Skin epidermis (tissue), 12 donors: Measurements from ENCODE around the gene EXOC3.
"Not testable (repeated sequence)": the region's sequence is repeated elsewhere in the genome, so short reads cannot be mapped to it uniquely, and the experiment has no call there.

Experiments used
- H3K27ac ChIP-seq, 21 experiments: fragments of 200-600 bp; sonication (generic) in 11 of 21; one replicate each; pipeline ENCODE4 v1.5.0; 2020; ENCODE audit warnings: mild to moderate bottlenecking in 3 of 21, inconsistent platforms in 2 of 21, moderate library complexity in 2 of 21
- H3K4me3 ChIP-seq, 7 experiments: fragments of 200-600 bp; sonication (generic) in 2 of 7; one replicate each; pipeline ENCODE4 v1.5.0; 2020; ENCODE audit warnings: inconsistent platforms in 2 of 7, mild to moderate bottlenecking in 2 of 7, moderate library complexity in 1 of 7

EXOC3 gene

DNA sequence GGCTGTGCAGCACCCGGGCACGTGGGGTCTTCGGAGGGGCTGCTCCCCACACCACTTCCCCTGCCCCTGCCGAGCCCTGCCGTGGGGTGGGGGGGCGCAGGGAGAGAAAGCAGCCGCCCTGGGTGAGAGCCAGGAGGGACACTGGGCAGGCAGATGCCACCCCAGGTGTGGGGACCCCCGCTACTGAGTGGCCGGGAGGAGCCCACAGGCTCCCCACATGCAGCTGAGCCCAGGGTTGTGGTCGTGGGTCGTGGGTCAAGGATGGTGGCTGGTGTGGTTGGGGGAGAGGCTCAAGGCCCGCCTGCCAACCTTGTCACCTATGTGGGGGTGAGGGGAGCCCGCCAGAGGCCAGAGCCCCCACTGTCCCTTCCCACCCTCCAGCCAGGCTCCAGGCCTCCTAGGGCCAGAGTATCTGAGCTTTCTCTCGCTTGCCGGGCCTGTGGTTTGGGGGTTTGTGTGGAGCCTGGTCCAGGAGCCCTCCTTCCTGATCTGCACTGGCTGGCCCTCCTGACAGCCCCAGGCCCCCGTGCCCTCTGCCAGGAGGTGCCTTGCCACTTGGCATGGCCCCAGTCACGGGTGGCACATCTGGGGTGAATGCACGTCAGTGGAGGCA lies 35.5 kb downstream of the EXOC3 start:
- Histone ChIP-seq H3K4me3 (no peak overlapping the region), H3K27ac (no peak overlapping the region)

GRCh38 chr5:478982-479535 lies 36.1 kb downstream of the EXOC3 start:
- Histone ChIP-seq H3K4me3 (no peak overlapping the region), H3K27ac (no peak overlapping the region)

DNA sequence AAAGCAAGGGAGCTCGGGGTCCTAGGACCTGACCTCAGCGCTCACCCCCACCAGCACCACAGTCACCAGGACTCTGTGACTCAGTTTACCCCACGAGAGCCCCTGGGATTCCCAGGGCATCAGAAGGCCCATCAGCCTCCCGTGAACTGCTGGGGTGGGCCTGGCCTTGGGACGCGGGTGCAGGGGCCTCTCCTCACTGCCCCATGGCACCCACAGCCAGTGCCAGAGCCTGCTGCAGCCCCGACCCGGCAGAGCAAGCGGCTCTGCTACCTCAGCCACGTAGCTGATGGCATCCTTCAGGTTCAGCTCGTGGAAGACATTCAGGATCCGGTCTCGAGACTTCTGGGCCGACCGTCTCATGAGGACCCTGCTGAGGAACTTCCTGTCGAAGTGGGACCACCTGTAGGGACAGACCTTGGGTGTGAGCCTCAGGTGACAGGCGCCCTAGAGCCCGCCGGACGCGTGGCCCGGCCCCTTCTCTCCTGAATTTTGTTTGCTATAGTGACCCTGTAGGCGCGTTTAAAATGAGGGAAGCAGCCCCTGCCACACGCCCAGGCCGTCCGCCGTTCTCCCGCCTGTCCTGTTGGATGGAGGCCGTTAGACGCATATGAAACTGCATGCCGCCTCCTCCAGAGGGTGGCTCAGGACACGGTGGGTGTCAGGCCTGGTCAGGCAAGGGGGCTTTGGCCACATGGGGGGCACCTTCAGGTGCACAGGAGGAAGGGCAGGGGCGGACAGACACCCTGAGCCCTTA lies 36.8 kb downstream of the EXOC3 start:
- Histone ChIP-seq H3K27ac (no peak overlapping the region), H3K4me3 (no peak overlapping the region)

GRCh38 chr5:481347-481746 lies 38.4 kb downstream of the EXOC3 start:
- no peak overlapping the region for H3K4me3 ChIP-seq
- no peak overlapping the region for H3K27ac ChIP-seq

- Histone ChIP-seq H3K27ac (no peak overlapping the region), H3K4me3 (no peak overlapping the region)
These were observed 39.0 kb downstream of the EXOC3 start for GRCh38 chr5:482021-482420.

- no peak overlapping the region for H3K4me3 ChIP-seq
- no peak overlapping the region for H3K27ac ChIP-seq
These were observed 39.5 kb downstream of the EXOC3 start for GRCh38 chr5:482506-482905.

- no peak overlapping the region for H3K4me3 ChIP-seq
- no peak overlapping the region for H3K27ac ChIP-seq
These were observed 40.0 kb downstream of the EXOC3 start for GRCh38 chr5:483011-483410.

DNA sequence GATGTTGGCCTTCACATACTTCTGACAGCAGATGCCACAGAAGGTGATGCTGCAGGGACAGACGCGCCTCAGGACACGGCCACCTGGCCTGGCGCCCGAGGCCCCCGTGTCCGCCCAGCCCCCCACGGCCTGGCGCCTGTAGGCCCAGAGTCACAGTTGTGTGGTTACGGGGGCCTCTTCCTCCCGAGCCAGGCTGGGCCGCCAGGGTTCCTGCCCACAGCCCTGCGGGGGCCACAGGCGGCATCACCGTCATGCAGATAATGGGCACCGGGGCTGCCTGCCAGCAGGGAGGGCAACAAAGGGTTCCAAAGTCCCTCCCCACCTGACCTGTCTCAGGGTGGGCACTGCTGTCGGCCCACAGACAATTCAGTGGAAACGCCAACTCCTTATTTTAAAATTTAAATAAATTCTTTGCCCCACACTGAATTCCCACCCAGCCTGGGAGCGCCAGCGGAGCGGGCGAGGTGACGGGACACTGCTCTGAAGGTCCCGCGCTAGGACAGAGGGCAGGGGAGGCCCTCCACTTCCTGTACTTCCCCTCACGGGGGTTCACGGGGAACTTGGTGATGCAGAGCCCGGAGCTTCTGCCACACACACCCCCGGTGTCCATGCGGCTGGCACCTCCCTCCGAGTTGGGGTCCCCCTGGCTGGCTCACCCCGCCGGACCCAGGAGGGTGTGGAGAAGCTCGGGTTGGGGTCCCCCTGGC lies 40.6 kb downstream of the EXOC3 start:
- no peak overlapping the region for H3K4me3 ChIP-seq
- H3K27ac ChIP-seq = no peak overlapping the region

GRCh38 chr5:484556-484955 lies 41.6 kb downstream of the EXOC3 start:
- no peak overlapping the region for H3K27ac ChIP-seq
- no peak overlapping the region for H3K4me3 ChIP-seq

- Histone ChIP-seq H3K27ac (no peak overlapping the region), H3K4me3 (no peak overlapping the region)
These were observed 42.4 kb downstream of the EXOC3 start for GRCh38 chr5:485113-485945.

- H3K27ac ChIP-seq = no peak overlapping the region
- H3K4me3 ChIP-seq = no peak overlapping the region
These were observed 43.0 kb downstream of the EXOC3 start for GRCh38 chr5:485946-486491.

GRCh38 chr5:486597-486996 lies 43.6 kb downstream of the EXOC3 start:
- not testable (repeated sequence) for H3K27ac ChIP-seq, H3K4me3 ChIP-seq

DNA sequence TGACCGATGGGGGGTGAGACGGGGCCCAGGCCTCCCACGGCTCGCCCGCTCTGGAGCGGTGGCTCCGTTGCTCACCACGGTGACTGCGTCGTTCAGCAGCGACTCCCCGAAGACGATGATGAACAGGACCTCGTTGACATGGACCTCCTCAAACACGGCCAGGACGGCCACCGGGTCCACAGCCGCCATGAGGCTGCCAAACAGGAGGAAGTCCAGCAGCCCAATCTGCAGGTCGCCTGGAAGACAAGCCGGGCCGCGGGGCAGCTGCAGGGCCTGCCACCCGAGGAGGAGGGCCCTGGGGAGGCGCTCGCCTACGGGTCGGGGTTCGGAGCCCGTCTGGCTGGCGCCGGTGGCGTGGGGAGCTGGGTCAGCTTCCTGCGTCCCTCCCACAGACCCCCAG lies 45.3 kb downstream of the EXOC3 start:
- Histone ChIP-seq H3K4me3 (no peak overlapping the region), H3K27ac (no peak overlapping the region)

DNA sequence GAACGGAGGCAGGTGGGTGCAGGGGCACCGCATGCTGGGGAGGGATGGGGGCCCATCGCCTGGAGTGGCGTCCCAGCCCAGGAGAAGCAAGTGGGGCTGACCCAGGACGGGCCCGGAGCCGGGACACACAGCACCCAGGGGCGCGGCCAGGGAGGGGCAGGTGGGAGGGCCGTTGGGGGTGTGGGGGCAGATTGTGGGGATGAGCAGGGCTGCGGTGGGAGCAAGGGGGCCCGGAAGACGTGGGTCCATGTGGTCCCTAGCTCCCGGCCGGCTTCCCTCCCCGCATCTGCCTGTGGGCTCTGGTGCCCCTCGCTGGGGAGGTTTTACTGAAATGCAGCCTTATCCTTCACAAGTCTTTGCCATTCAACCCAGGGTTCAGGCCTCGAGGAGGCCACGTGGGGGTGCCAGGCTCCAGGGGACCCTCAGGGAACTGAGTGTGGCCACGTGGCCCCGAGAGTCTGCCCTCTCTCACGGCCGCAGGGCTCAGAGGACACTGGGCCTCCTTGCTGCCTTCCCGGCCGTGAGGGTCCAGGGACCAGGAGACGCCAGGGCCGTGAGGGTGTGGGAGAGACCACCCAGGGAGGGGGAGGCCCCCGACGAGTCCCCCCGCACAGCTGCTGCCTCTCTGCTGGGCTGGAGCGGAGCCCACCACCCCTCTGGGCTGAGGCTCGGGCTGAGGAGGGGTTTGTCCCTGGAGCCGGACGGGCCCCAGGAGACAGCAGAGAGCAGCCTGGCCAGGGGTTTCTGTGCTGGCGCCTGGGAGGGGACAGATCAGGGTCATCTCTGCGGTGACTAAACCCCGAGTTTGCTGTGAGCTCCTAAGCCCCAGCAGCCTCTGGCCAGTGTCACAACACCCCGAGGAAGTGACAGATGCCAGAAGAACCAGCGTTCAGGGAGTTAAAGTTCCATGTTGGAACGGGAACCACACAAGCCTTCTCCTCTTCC lies 46.0 kb downstream of the EXOC3 start:
- Histone ChIP-seq H3K27ac (no peak overlapping the region), H3K4me3 (no peak overlapping the region)

- no peak overlapping the region for H3K4me3 ChIP-seq
- H3K27ac ChIP-seq = no peak overlapping the region
These were observed 46.7 kb downstream of the EXOC3 start for GRCh38 chr5:489689-490080.

GRCh38 chr5:490116-491106 lies 47.4 kb downstream of the EXOC3 start:
- Histone ChIP-seq H3K4me3 (no peak overlapping the region), H3K27ac (no peak overlapping the region)

DNA sequence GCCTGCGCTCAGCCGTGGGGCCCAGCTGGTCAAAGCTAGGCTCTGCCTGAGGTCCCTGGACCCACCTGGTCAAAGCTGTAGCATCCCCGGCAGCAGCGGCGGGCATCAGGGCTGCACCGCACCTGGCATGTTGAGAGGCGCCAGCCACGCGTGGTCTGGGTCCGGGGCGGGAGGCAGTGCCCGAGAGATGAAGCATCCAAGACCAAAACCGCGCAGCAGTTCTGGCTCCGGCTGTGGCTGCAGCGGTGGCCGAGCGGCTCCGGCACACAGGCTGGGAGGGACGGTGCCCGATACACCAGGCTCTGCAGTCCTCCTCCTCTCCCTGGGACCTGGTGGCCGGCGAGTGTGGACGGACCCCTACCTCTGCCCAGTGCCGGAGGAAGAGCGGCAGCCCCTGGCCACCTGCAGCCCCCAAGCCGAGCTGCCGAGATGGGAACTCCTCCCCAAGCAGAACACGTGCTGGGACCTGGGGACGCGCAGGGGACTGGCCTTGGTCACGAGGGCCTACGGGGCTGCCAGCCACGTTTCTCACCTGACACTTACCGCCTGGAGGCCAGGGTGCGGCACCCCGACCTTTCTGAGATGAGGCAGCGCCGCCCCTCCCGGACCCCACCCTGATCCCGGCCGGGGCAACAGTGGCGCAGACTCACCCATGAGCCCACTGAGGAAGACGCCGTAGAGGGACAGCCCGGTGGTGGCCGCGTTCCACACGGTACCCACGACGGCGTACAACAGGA lies 48.3 kb downstream of the EXOC3 start:
- H3K27ac ChIP-seq = no peak overlapping the region
- no peak overlapping the region for H3K4me3 ChIP-seq
